ENCODE data around the gene ATXN3L. TPM values are rescaled to one million over a fixed set of nuclear protein-coding genes. Genes with fewer than 3 reads are reported as not detected.

ATXN3L gene
- total and polyA plus RNA-seq, 4 donors = not detected

GRCh38 chrX:13330446-13330845 is 10.6 kb upstream of the ATXN3L start:
- Histone ChIP-seq H3K4me1 (ENCODE audit: control insufficient read depth in 4 of 4, insufficient read depth in 4 of 4, low read length in 3 of 4) (no peaks in the 10 kb centered on the region), H3K4me3 (ENCODE audit: low read depth in 1 of 3, low read length in 3 of 3) (no peak overlapping the region), H3K9ac (ENCODE audit: low read depth in 1 of 2, low read length in 2 of 2) (no peak overlapping the region), H3K36me3 (ENCODE audit: control insufficient read depth in 4 of 4, insufficient read depth in 3 of 4, low read depth in 1 of 4, low read length in 3 of 4) (no peaks in the 10 kb centered on the region), H3K27me3 (ENCODE audit: control insufficient read depth in 4 of 4, insufficient read depth in 4 of 4, low read length in 3 of 4) (peaks cover 0 to 3% (median 0%) of the 10 kb centered on the region in 4 donors), H3K27ac (ENCODE audit: low read depth in 1 of 2, low read length in 2 of 2) (no peak overlapping the region), H3K9me3 (ENCODE audit: control insufficient read depth in 4 of 4, low read length in 3 of 4) (no peaks in the 10 kb centered on the region)
- no peak for TF ChIP-seq SP1 (IDR thresholded peaks at IDR 0.05)
- TF ChIP-seq JUND (IDR thresholded peaks at IDR 0.05) = no peak
- no peak for TF ChIP-seq FOXA2 (IDR thresholded peaks at IDR 0.05)
- no peak for TF ChIP-seq HNF4A (conservative IDR thresholded peaks at IDR 0.05)
- TF ChIP-seq CTCF (IDR thresholded peaks at IDR 0.05; ENCODE audit: low read depth, low read length, missing input control) = no peak
- no peak for TF ChIP-seq ZBTB33 (IDR thresholded peaks at IDR 0.05)
- TF ChIP-seq TAF1 (conservative IDR thresholded peaks at IDR 0.05) = no peak
- no peak for TF ChIP-seq RXRA (IDR thresholded peaks at IDR 0.05)
- no peak for TF ChIP-seq HNF4G (IDR thresholded peaks at IDR 0.05)
- TF ChIP-seq, protein P1, sequence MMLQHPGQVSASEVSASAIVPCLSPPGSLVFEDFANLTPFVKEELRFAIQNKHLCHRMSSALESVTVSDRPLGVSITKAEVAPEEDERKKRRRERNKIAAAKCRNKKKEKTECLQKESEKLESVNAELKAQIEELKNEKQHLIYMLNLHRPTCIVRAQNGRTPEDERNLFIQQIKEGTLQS (IDR thresholded peaks at IDR 0.05) = no peak
- TF ChIP-seq NR2F2 (IDR thresholded peaks at IDR 0.05) = no peak
- no peak for TF ChIP-seq EGR1 (IDR thresholded peaks at IDR 0.05; ENCODE audit: low read depth in 2 of 2)
- TF ChIP-seq RAD21 (IDR thresholded peaks at IDR 0.05) = no peak
- TF ChIP-seq REST (IDR thresholded peaks at IDR 0.05) = no peak
- no peak for TF ChIP-seq FOXA1 (IDR thresholded peaks at IDR 0.05)
- TF ChIP-seq MAX (IDR thresholded peaks at IDR 0.05) = no peak
- TF ChIP-seq YY1 (IDR thresholded peaks at IDR 0.05) = no peak
- no peak for TF ChIP-seq GABPA (IDR thresholded peaks at IDR 0.05 in 1 of 2, conservative IDR thresholded peaks at IDR 0.05 in 1 of 2)
- 85% methylated on average over 2 of the region's 2 CpGs for WGBS
- DNase-seq (ENCODE audit: low spot score) = no peak

All from liver (tissue), 9 donors.